IPS-20b (cell line): Measurements from ENCODE around the gene CCDC38.

Experiments
- H3K27ac ChIP-seq: one replicate; pipeline ENCODE4 v1.5.1; 2013; ENCODE audit warnings: low read length
- H3K27me3 ChIP-seq: 2 replicates; pipeline ENCODE4 v1.6.1; 2013; ENCODE audit warnings: mild to moderate bottlenecking, low read length, inconsistent platforms; ENCODE audit not compliant: insufficient read depth
- H3K36me3 ChIP-seq: 2 replicates; pipeline ENCODE4 v1.6.1; 2013; ENCODE audit warnings: low read depth, mild to moderate bottlenecking, inconsistent platforms, low read length, moderate library complexity; ENCODE audit not compliant: insufficient read depth
- H3K4me1 ChIP-seq: 2 replicates; pipeline ENCODE4 v1.6.1; 2013; ENCODE audit warnings: mild to moderate bottlenecking, control low read depth, inconsistent platforms, low read length, moderate library complexity; ENCODE audit not compliant: insufficient read depth
- H3K4me3 ChIP-seq: 2 replicates; pipeline ENCODE4 v1.5.1; 2013; ENCODE audit warnings: mild to moderate bottlenecking, low read length, inconsistent platforms
- H3K9ac ChIP-seq: 2 replicates; pipeline ENCODE4 v1.6.1; 2013; ENCODE audit warnings: low read depth, mild to moderate bottlenecking, inconsistent platforms, low read length, moderate library complexity
- H3K9me3 ChIP-seq: 2 replicates; pipeline ENCODE4 v1.6.1; 2013; ENCODE audit warnings: mild to moderate bottlenecking, low read depth, low read length, inconsistent platforms; ENCODE audit not compliant: insufficient read depth

CCDC38 gene

GRCh38 chr12:95919110-95919509, 23.3 kb downstream of the CCDC38 start:
- no peaks in the 10 kb centered on the region for H3K27me3 ChIP-seq
- H3K4me1 ChIP-seq = no peaks in the 10 kb centered on the region
- H3K9me3 ChIP-seq = no peaks in the 10 kb centered on the region
- no peak overlapping the region for H3K9ac ChIP-seq
- no peak overlapping the region for H3K4me3 ChIP-seq
- H3K36me3 ChIP-seq = no peaks in the 10 kb centered on the region
- H3K27ac ChIP-seq = no peak overlapping the region

- H3K9ac ChIP-seq = no peak overlapping the region
- H3K4me1 ChIP-seq = no peaks in the 10 kb centered on the region
- no peak overlapping the region for H3K4me3 ChIP-seq
- no peaks in the 10 kb centered on the region for H3K27me3 ChIP-seq
- H3K27ac ChIP-seq = no peak overlapping the region
- H3K36me3 ChIP-seq = no peaks in the 10 kb centered on the region
- no peaks in the 10 kb centered on the region for H3K9me3 ChIP-seq
Measured at GRCh38 chr12:95918194-95918993, 24.0 kb downstream of the CCDC38 start.

- Histone ChIP-seq H3K36me3 (no peaks in the 10 kb centered on the region), H3K27ac (no peak overlapping the region), H3K4me1 (no peaks in the 10 kb centered on the region), H3K9me3 (no peaks in the 10 kb centered on the region), H3K4me3 (no peak overlapping the region), H3K27me3 (no peaks in the 10 kb centered on the region), H3K9ac (no peak overlapping the region)
Measured at GRCh38 chr12:95909871-95910270, 32.5 kb downstream of the CCDC38 start.

DNA sequence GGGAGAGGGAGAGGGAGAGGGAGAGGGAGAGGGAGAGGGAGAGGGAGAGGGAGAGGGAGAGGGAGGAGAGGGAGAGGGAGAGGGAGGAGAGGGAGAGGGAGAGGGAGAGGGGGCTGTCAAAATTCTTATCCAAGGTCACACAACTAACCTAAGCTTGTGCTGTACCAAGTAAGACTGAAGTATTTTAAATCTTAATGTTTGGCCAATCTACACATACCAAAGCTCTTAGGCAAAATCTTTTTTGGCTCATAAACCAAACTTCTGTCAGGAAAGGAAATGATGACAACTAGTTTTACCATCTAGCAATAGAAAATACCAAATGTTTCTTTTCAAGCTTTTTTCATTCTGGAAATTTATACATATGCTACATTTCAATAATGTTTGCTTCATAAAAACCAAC, 33.8 kb downstream of the CCDC38 start:
- Histone ChIP-seq H3K36me3 (no peaks in the 10 kb centered on the region), H3K4me1 (no peaks in the 10 kb centered on the region), H3K27ac (no peak overlapping the region)

GRCh38 chr12:95898081-95898480, 44.3 kb downstream of the CCDC38 start:
- H3K27me3 ChIP-seq = no peaks in the 10 kb centered on the region
- H3K27ac ChIP-seq = no peak overlapping the region
- H3K36me3 ChIP-seq = no peaks in the 10 kb centered on the region
- no peaks in the 10 kb centered on the region for H3K9me3 ChIP-seq
- H3K4me3 ChIP-seq = no peak overlapping the region
- no peak overlapping the region for H3K9ac ChIP-seq
- no peaks in the 10 kb centered on the region for H3K4me1 ChIP-seq

More for the DNA sequence above, 33.8 kb downstream of the CCDC38 start:
- Histone ChIP-seq H3K9me3 (no peaks in the 10 kb centered on the region), H3K27me3 (no peaks in the 10 kb centered on the region), H3K9ac (no peak overlapping the region), H3K4me3 (no peak overlapping the region)

DNA sequence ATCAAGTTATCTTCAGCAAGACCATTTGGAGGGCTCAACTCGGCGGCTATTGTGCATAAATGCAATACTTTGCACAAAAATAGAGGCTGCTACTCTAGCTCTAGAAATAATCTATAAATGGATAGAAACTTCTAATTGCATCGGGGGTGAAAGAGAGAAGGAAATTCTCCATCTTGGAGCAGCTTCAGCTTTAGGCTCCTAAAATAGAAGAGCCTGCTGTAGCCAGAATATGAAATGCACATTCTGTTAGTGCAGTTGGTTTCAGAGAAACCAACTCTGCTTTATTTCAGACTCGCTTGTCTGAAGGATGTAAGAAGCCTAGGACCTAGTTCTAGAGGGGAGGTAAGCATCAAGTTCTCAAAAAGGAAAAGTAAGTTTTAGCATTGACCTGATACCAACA, 45.6 kb downstream of the CCDC38 start:
- Histone ChIP-seq H3K4me3 (no peak overlapping the region), H3K27me3 (no peaks in the 10 kb centered on the region), H3K36me3 (no peaks in the 10 kb centered on the region), H3K27ac (no peak overlapping the region), H3K9ac (no peak overlapping the region), H3K4me1 (no peaks in the 10 kb centered on the region), H3K9me3 (no peaks in the 10 kb centered on the region)

- Histone ChIP-seq H3K9ac (no peak overlapping the region), H3K4me3 (no peak overlapping the region), H3K27me3 (no peaks in the 10 kb centered on the region), H3K9me3 (no peaks in the 10 kb centered on the region), H3K4me1 (no peaks in the 10 kb centered on the region), H3K36me3 (no peaks in the 10 kb centered on the region), H3K27ac (no peak overlapping the region)
Measured at GRCh38 chr12:95890958-95891357, 51.5 kb downstream of the CCDC38 start.

DNA sequence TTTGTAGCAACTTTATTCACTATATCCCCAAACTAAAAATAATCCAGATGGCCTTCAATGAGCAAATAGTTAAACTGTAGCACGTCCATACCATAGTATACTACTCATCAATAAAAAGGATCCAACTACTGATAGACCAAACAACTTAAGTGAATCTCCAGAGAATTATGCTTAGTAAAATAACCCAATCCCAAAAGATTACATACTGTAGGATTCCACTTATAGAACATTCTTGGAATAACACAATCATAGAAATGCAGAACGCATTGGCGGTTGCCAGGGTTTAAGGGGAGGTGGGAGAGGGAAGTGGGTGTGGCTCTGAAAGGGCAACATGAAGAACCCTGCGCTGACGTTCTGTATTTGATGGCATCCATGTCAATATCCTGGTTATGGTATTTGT, 55.1 kb downstream of the CCDC38 start:
- no peaks in the 10 kb centered on the region for H3K36me3 ChIP-seq
- no peak overlapping the region for H3K9ac ChIP-seq
- no peaks in the 10 kb centered on the region for H3K4me1 ChIP-seq

GRCh38 chr12:95884998-95885397, 57.4 kb downstream of the CCDC38 start:
- H3K4me1 ChIP-seq = no peaks in the 10 kb centered on the region
- no peak overlapping the region for H3K9ac ChIP-seq
- no peaks in the 10 kb centered on the region for H3K27me3 ChIP-seq
- no peaks in the 10 kb centered on the region for H3K36me3 ChIP-seq
- H3K4me3 ChIP-seq = no peak overlapping the region
- no peaks in the 10 kb centered on the region for H3K9me3 ChIP-seq
- H3K27ac ChIP-seq = no peak overlapping the region

More for the DNA sequence above, 55.1 kb downstream of the CCDC38 start:
- Histone ChIP-seq H3K9me3 (no peaks in the 10 kb centered on the region), H3K4me3 (no peak overlapping the region), H3K27me3 (no peaks in the 10 kb centered on the region), H3K27ac (no peak overlapping the region)

- no peak overlapping the region for H3K9ac ChIP-seq
- no peaks in the 10 kb centered on the region for H3K36me3 ChIP-seq
- no peaks in the 10 kb centered on the region for H3K27me3 ChIP-seq
- H3K4me1 ChIP-seq = no peaks in the 10 kb centered on the region
- H3K27ac ChIP-seq = no peak overlapping the region
- 0 out of 2 replicates have a peak, but pooled peaks cover under 1% of the 10 kb centered on the region for H3K9me3 ChIP-seq
- no peak overlapping the region for H3K4me3 ChIP-seq
Measured at GRCh38 chr12:95882873-95883272, 59.5 kb downstream of the CCDC38 start.

DNA sequence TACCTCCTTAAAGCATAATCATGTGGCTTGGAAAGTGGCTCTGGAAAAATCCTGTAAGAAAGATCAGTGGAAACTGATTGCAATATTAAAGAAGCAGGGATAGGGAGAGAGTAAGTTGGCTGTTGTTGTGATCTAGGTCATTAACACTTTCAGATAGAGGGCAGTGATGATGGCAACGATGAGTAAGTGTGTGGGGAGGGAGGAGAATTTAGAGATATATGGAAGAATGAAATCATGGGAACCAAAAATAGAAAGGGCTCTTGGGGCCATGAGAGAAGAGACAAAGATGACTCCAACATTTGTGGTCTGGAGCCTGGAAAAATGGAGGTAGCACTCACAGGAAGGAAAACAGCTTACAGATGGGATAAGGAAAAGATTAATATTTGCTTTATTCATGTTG, 60.3 kb downstream of the CCDC38 start:
- Histone ChIP-seq H3K4me3 (no peak overlapping the region), H3K27ac (no peak overlapping the region), H3K9me3 (peaks cover 8% of the 10 kb centered on the region), H3K9ac (no peak overlapping the region), H3K4me1 (no peaks in the 10 kb centered on the region), H3K36me3 (no peaks in the 10 kb centered on the region), H3K27me3 (no peaks in the 10 kb centered on the region)

DNA sequence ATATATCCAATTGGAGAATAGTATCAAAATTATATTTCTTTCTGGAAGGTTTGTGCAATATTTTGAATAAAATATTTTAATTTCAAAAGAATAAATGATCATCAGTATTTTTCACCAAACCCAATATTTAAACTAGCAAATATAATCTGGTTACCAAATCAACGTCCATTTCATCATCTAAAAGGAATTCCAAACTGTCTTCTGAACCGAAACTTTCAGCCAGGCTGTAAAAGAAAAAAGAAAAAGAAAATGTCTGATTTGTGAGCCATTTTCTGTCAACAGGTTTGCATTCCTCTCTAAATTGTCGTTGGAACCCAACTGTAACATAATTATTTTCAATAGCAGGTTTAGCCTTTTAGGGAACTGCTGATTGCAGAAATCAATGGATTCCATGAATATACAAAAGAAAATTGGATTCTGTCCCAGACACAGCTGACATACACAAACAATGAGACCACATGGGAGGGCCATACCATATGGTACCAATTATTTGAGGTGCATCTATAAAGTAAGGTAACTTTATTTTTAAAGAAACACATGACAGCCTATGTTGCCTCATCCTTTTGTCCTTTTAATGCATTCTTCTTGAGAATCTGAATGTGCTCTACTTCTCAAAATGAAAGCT, 61.0 kb downstream of the CCDC38 start:
- no peak overlapping the region for H3K9ac ChIP-seq
- H3K36me3 ChIP-seq = no peaks in the 10 kb centered on the region
- no peak overlapping the region for H3K27ac ChIP-seq
- H3K4me3 ChIP-seq = no peak overlapping the region
- H3K27me3 ChIP-seq = no peaks in the 10 kb centered on the region
- H3K4me1 ChIP-seq = no peaks in the 10 kb centered on the region
- peaks cover 14% of the 10 kb centered on the region for H3K9me3 ChIP-seq
